NCI-H2196 treated with DMSO at 0.1 percent for 48 hours (cell line): ENCODE results near the gene DIPK1B.

Experiments
- DNase-seq: peaks from one replicate; lab custom pipeline; 2025; ENCODE audit not compliant: unreplicated experiment; lab: John Stamatoyannopoulos, UW

The DIPK1B gene

GRCh38 chr9:136734837-136735496 is 22.6 kb downstream of the DIPK1B start:
- no peak for DNase-seq

- DNase-seq = no peak
These were observed 23.6 kb downstream of the DIPK1B start for GRCh38 chr9:136735812-136736480.

- no peak for DNase-seq
These were observed 26.6 kb downstream of the DIPK1B start for GRCh38 chr9:136738960-136739359.

GRCh38 chr9:136739509-136739908 is 27.1 kb downstream of the DIPK1B start:
- no peak for DNase-seq

- no peak for DNase-seq
These were observed 27.7 kb downstream of the DIPK1B start for GRCh38 chr9:136740069-136740468.

- no peak for DNase-seq
These were observed 28.1 kb downstream of the DIPK1B start for GRCh38 chr9:136740491-136740890.

GRCh38 chr9:136740971-136741882 is 28.9 kb downstream of the DIPK1B start:
- no peak for DNase-seq

GRCh38 chr9:136741883-136742571 is 29.7 kb downstream of the DIPK1B start:
- DNase-seq = no peak

GRCh38 chr9:136742591-136743391 is 30.4 kb downstream of the DIPK1B start, which contains the start of gene LCN10:
Gene LCN10 (minus strand): TSS chr9:136742940. CDS start chr9:136742903, 37 bp downstream.
- no peak for DNase-seq

- DNase-seq = no peak
These were observed 31.4 kb downstream of the DIPK1B start for GRCh38 chr9:136743639-136744211.

GRCh38 chr9:136744773-136745172 is 32.4 kb downstream of the DIPK1B start:
- no peak for DNase-seq

GRCh38 chr9:136745389-136746154 is 33.2 kb downstream of the DIPK1B start:
- DNase-seq = no peak

GRCh38 chr9:136746155-136746490 is 33.8 kb downstream of the DIPK1B start:
- DNase-seq = no peak

GRCh38 chr9:136746621-136747020 is 34.2 kb downstream of the DIPK1B start:
- no peak for DNase-seq

GRCh38 chr9:136747161-136748060 is 35.0 kb downstream of the DIPK1B start:
- DNase-seq = no peak

- DNase-seq = no peak
These were observed 35.8 kb downstream of the DIPK1B start, which contains the start of gene LCN6 for GRCh38 chr9:136748201-136748600. Gene LCN6 (minus strand): TSS chr9:136748525. CDS start chr9:136748483, 42 bp downstream.

GRCh38 chr9:136748666-136749611 is 36.6 kb downstream of the DIPK1B start:
- DNase-seq = no peak
